AG09319 (cell line): ENCODE data around the gene GPR87.
A peak's percentile ranks its signal among the peaks of the same experiment; 100 is the strongest.

Experiments used
- DNase-seq: peaks from one replicate; pipeline ENCODE4 v3.0.0-alpha.2; 2010; ENCODE audit warnings: low read depth; ENCODE audit errors: extremely low read depth
- CTCF ChIP-seq: IDR thresholded peaks from 2 replicates; pipeline ENCODE4 v1.5.1; 2011; ENCODE audit warnings: low read depth, mild to moderate bottlenecking, inconsistent platforms, low read length, moderate library complexity

GPR87 gene

GRCh38 chr3:151285940-151286339 lies 30.7 kb downstream of the GPR87 start:
- no peak for DNase-seq
- TF ChIP-seq CTCF: no peak

GRCh38 chr3:151283907-151284461 lies 32.6 kb downstream of the GPR87 start:
- DNase-seq: no peak
- no peak for TF ChIP-seq CTCF

- TF ChIP-seq CTCF: no peak
- DNase-seq: no peak
Observed at GRCh38 chr3:151283387-151283786, 33.2 kb downstream of the GPR87 start.

- DNase-seq: no peak
- peak; percentile 50 for TF ChIP-seq CTCF
Observed at GRCh38 chr3:151282921-151283320, 33.7 kb downstream of the GPR87 start.

- DNase-seq: no peak
- no peak for TF ChIP-seq CTCF
Observed at GRCh38 chr3:151281671-151282324, 34.8 kb downstream of the GPR87 start.

- no peak for TF ChIP-seq CTCF
- DNase-seq: no peak
Observed at GRCh38 chr3:151278230-151278629, 38.4 kb downstream of the GPR87 start, which contains the start of gene P2RY14. TSS of gene P2RY14 (minus strand) at chr3:151278542. CDS start at chr3:151214316, 64,226 bp downstream.

GRCh38 chr3:151276687-151277042 lies 40.0 kb downstream of the GPR87 start:
- TF ChIP-seq CTCF: no peak
- DNase-seq: no peak
